Naive B cell (primary cell): ENCODE measurements around the gene LMBR1. TPM values are rescaled to one million over a fixed set of nuclear protein-coding genes. Genes with fewer than 3 reads are reported as not detected.

Experiments
- ATAC-seq, 2 donors: fragments of 150-1000 bp; cut with Tn5 transposase; 2 replicates each; pipeline ENCODE4 v1.10.0; 2021; ENCODE audit warnings: low read depth in 2 of 2, mild to moderate bottlenecking in 2 of 2, moderate library complexity in 2 of 2
- DNase-seq: peaks from one replicate; pipeline ENCODE4 v3.0.0; 2022
- H3K27ac Mint-ChIP-seq, 6 donors: one replicate each; pipeline ENCODE4 v1.8.0; 2020 to 2022; ENCODE audit warnings: mild to moderate bottlenecking in 6 of 6, mixed read lengths in 6 of 6, moderate library complexity in 5 of 6, inconsistent platforms in 2 of 6
- H3K27me3 Mint-ChIP-seq, 3 donors: one replicate each; pipeline ENCODE4 v1.8.0; 2021 to 2022; ENCODE audit warnings: mixed read lengths in 3 of 3, mild to moderate bottlenecking in 1 of 3
- H3K36me3 Mint-ChIP-seq, 2 donors: one replicate each; pipeline ENCODE4 v1.8.0; 2020 to 2022; ENCODE audit warnings: mixed read lengths in 2 of 2, inconsistent platforms in 1 of 2, mild to moderate bottlenecking in 1 of 2
- H3K4me1 Mint-ChIP-seq, 3 donors: one replicate each; pipeline ENCODE4 v1.8.0; 2020 to 2022; ENCODE audit warnings: mixed read lengths in 3 of 3, inconsistent platforms in 1 of 3, mild to moderate bottlenecking in 1 of 3, moderate library complexity in 1 of 3
- H3K4me3 Mint-ChIP-seq, 8 donors: one replicate each; pipeline ENCODE4 v1.8.0; 2020 to 2022; ENCODE audit warnings: mild to moderate bottlenecking in 8 of 8, mixed read lengths in 8 of 8, moderate library complexity in 8 of 8, inconsistent platforms in 2 of 8
- H3K9me3 Mint-ChIP-seq, 7 donors: one replicate each; pipeline ENCODE4 v1.8.0; 2020 to 2022; ENCODE audit warnings: mixed read lengths in 7 of 7, mild to moderate bottlenecking in 5 of 7, inconsistent platforms in 2 of 7, moderate library complexity in 1 of 7
- polyA plus RNA-seq, 6 donors: library from polyadenylated mRNA; unstranded; fragments of 300-500 nt; fragmentation: Illumina TruSeq; gene quantifications; one replicate each; pipeline ENCODE4 v1.2.3, GENCODE V29; 2021; ENCODE audit warnings: low read depth in 6 of 6

LMBR1 gene
- polyA plus RNA-seq, 6 donors from 2014 or later: 35.3 to 49.3 (median 40.9) TPM

- peaks cover 0 to 6% of the 10 kb centered on the region in 2 donors for H3K36me3 Mint-ChIP-seq
- DNase-seq: no peak
- no peaks in the 10 kb centered on the region for H3K27me3 Mint-ChIP-seq
- H3K4me3 Mint-ChIP-seq: no peak overlapping the region
- ATAC-seq: no peak
- no peak overlapping the region for H3K27ac Mint-ChIP-seq
- H3K4me1 Mint-ChIP-seq: peaks cover 12 to 23% (median 15%) of the 10 kb centered on the region in 3 donors
- H3K9me3 Mint-ChIP-seq: peaks cover 0 to 9% (median 0%) of the 10 kb centered on the region in 7 donors
These were observed 257.2 kb downstream of the LMBR1 start for GRCh38 chr7:156635529-156636385.

GRCh38 chr7:156634117-156634516 lies 258.9 kb downstream of the LMBR1 start:
- Mint-ChIP-seq H3K27ac (no peak overlapping the region), H3K36me3 (peaks cover 2 to 6% of the 10 kb centered on the region in 2 donors), H3K4me1 (peaks cover 4 to 12% (median 7%) of the 10 kb centered on the region in 3 donors), H3K9me3 (peaks cover 4 to 20% (median 5%) of the 10 kb centered on the region in 7 donors), H3K27me3 (no peaks in the 10 kb centered on the region), H3K4me3 (no peak overlapping the region)
- ATAC-seq (no peak), DNase-seq (no peak)

- no peak for ATAC-seq
- Mint-ChIP-seq H3K4me3 (no peak overlapping the region), H3K4me1 (peaks cover 0 to 5% (median 0%) of the 10 kb centered on the region in 3 donors), H3K9me3 (peaks cover 11 to 34% (median 22%) of the 10 kb centered on the region in 7 donors), H3K27me3 (peaks cover 0 to 7% (median 0%) of the 10 kb centered on the region in 3 donors), H3K36me3 (peaks cover 0 to 11% of the 10 kb centered on the region in 2 donors), H3K27ac (no peak overlapping the region)
- no peak for DNase-seq
These were observed 263.1 kb downstream of the LMBR1 start for GRCh38 chr7:156629873-156630272.

GRCh38 chr7:156628562-156628961 lies 264.4 kb downstream of the LMBR1 start:
- H3K9me3 Mint-ChIP-seq: peaks cover 11 to 34% (median 22%) of the 10 kb centered on the region in 7 donors
- H3K4me1 Mint-ChIP-seq: no peaks in the 10 kb centered on the region
- DNase-seq: no peak
- ATAC-seq: no peak
- peaks cover 0 to 11% of the 10 kb centered on the region in 2 donors for H3K36me3 Mint-ChIP-seq
- peaks cover 0 to 17% (median 6%) of the 10 kb centered on the region in 3 donors for H3K27me3 Mint-ChIP-seq
- no peak overlapping the region for H3K4me3 Mint-ChIP-seq
- no peak overlapping the region for H3K27ac Mint-ChIP-seq

Other genes with a start within 250 kb of the LMBR1 start
- 1 to 10 TPM; 1.8 to 8.6 (median 3.3) TPM for gene NOM1, start 56.5 kb upstream of the LMBR1 start, polyA plus RNA-seq
- gene MNX1, start 117.5 kb upstream of the LMBR1 start, polyA plus RNA-seq: not detected
- 10 to 100 TPM; 16.2 to 22.0 (median 17.5) TPM for gene UBE3C, start 245.7 kb upstream of the LMBR1 start, polyA plus RNA-seq